DMS79 (cell line): ENCODE results near the gene LGALS4.
"Not testable (repeated sequence)": the region's sequence is repeated elsewhere in the genome, so short reads cannot be mapped to it uniquely, and the experiment has no call there.

Experiments
- DNase-seq: peaks from one replicate; lab custom pipeline; 2025; lab: John Stamatoyannopoulos, UW

Gene LGALS4, protein sequence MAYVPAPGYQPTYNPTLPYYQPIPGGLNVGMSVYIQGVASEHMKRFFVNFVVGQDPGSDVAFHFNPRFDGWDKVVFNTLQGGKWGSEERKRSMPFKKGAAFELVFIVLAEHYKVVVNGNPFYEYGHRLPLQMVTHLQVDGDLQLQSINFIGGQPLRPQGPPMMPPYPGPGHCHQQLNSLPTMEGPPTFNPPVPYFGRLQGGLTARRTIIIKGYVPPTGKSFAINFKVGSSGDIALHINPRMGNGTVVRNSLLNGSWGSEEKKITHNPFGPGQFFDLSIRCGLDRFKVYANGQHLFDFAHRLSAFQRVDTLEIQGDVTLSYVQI

DNA sequence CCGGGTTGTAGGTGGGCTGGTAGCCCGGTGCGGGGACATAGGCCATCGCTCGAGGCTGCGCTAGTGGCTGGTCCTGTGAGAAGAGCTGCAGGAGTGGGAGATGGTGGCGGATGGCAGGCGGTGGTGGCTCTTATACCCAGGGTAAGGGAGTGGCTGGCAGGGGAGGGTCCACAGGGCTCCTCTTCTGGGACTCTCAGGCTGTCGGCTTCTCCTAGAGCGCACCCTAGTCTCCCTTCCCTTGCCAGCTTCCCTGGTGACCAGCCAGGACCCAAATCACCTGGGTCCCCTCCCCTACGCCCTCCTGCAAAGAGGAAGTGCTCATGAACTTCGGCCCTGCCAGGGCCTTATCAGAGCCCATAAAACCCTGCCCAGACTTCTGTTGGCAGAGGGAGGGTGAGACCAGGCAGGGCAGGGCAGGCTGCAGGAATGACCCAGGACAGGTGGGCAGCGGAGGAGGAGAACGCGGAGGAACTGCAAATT is at the start of gene LGALS4:
Gene LGALS4, minus strand, starts transcription at position 105 of the 480 bp plus-strand sequence. Its CDS starts 59 bp downstream, at position 46.
- DNase-seq: no peak

DNA sequence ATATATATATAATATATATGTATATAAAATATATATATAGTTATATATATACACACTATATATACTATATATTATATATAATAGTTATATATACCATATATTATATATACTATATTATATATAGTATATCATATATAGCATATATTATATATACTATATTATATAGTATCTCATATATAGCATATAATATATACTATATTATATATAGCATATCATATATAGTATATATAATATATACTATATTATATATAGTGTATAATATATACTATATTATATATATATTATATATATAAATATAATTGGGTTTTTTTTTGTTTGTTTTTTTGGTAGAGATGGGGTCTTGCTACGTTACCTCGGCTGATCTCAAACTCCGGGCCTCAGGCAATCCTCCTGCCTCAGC is 48.6 kb upstream of the LGALS4 start:
- DNase-seq: no peak

DNA sequence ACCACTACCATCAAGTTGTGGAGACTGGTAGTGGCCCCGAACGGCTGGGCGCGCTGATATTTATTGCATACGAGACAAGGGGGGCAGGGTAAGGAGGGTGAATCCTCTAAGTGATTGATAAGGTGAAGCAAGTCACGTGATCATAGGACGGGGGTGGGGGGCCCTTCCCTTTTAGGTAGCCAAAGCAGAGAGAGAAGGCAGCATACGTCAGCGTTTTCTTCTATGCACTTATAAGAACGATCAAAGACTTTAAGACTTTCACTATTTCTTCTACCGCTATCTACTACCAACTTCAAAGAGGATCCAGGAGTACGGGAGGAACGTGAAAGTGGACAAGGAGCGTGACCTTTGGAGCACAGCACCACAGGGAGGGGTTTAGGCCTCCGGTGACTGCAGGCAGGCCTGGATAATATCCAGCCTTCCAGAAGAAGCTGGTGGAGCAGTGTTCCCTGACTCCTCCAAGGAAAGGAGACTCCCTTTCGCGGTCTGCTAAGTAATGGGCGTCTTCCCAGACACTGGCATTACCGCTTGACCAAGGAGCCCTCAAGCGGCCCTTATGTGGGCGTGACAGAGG is 47.0 kb upstream of the LGALS4 start:
- not testable (repeated sequence) for DNase-seq

DNA sequence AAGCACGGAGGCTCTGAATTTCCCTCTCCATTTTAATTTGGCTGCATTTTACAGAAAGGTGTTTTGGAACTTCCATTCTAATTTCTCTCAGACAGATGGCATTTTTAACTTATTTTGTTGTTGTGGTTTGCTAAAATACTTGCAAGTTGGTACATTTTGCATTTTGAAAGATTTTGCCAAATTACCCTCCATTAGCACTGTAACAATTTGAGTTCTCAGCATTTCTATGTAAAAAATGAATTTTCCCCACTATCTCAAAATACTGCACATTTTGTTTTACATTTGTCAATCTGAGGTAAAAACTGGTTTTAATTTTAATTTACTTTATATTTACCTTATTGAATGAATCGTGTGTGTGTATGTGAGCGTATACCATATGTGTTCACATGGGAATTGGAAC is 44.1 kb upstream of the LGALS4 start:
- DNase-seq: no peak

DNA sequence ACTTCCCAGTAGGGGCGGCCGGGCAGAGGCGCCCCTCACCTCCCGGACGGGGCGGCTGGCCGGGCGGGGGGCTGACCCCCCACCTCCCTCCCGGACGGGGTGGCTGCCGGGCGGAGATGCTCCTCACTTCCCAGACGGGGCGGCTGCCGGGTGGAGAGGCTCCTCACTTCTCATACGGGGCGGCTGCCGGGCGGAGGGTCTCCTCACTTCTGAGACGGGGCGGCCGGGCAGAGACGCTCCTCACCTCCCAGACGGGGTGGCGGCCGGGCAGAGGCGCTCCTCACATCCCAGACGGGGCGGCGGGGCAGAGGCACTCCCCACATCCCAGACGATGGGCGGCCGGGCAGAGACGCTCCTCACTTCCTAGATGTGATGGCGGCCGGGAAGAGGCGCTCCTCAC is 43.0 kb upstream of the LGALS4 start:
- DNase-seq: not testable (repeated sequence)

DNA sequence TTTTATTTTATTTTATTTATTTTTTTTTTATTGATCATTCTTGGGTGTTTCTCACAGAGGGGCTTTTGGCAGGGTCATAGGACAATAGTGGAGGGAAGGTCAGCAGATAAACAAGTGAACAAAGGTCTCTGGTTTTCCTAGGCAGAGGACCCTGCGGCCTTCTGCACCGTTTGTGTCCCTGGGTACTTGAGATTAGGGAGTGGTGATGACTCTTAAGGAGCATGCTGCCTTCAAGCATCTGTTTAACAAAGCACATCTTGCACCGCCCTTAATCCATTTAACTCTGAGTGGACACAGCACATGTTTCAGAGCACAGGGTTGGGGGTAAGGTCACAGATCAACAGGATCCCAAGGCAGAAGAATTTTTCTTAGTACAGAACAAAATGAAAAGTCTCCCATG is 42.2 kb upstream of the LGALS4 start:
- DNase-seq: not testable (repeated sequence)

DNA sequence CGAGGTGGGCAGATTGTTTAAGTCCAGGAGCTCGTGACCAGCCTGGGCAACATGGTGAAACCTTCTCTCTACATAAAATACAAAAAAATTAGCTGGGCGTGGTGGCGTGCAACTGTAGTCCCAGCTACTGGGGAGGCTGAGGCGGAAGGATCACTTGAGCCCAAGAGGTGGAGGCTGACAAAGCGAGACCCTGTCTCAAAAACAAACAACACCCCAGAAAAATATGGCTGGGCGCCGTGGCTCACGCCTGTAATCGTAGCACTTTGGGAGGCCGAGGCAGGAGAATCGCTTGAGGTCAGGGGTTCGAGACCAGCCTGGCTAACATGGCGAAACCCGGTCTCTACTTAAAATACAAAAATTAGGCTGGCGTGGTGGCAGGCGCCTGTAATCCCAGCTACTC is 40.5 kb upstream of the LGALS4 start:
- DNase-seq: no peak

DNA sequence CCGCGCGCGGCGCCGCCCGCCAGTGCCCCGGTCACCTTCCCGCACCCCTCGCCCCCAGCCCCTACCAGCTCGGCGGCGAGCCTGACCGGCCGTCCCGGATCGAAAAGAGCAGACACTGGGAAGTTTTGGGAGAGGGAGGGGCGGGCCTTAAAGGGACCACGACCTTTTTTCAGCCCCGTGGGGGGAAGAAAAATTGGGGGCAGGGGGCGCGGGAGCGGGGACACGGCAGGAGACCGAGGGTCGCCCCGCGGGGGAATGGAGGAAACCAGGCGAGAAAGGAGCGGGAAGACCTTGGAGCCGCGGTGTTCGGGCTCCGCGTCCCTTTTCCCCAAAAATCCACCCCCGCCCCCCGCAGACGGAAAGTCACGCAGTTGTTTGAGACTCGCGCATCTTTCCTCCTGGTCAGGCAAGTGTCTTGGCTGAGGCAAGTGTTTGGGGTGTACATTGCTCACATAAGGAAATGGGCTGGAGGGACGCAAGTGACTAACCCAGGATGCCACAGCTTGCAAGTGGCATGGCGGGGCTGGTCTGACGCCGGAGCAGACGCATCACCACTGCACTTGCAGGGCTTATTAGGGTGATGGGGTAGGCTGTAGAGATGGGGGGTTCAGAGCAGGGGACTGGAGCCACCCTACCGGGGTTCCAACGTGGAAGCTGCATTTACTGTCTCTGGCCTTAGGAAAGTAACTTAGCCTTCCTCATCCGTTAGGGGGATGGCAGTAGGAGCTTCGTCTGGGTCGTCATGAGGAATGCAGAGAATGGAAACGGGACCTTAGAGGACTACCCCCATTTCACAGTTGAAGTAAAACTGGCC is 39.7 kb upstream of the LGALS4 start:
- DNase-seq: no peak

DNA sequence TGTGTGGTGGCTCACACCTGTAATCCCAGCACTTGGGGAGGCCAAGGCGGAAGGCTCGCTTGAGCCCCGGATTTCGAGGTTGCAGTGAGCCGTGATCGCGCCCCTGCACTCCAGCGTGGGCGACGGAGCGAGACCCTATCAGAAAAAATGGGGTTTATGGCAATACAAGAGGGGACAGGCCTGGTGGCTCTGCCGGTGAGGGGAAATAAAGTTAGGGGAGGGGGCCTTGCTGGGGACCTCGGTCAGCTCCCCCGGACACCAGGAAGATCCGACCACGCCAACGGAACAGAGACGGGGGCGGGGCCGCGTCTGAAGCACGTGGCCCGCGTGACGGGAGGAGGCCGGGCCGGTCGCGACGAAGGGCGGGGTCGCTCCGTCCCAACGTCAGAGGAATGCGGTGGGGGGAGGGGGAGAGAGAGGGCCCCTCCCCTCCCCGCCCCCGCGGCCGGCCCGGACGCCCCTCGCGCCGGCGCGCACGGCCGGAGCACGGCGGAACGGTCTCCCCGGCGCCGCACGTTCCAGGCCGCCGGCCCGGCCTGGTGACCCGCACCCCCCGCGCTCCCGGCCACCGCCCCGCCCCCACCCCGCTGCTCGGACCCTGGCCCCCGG is 39.0 kb upstream of the LGALS4 start:
- DNase-seq: peak; percentile 71

DNA sequence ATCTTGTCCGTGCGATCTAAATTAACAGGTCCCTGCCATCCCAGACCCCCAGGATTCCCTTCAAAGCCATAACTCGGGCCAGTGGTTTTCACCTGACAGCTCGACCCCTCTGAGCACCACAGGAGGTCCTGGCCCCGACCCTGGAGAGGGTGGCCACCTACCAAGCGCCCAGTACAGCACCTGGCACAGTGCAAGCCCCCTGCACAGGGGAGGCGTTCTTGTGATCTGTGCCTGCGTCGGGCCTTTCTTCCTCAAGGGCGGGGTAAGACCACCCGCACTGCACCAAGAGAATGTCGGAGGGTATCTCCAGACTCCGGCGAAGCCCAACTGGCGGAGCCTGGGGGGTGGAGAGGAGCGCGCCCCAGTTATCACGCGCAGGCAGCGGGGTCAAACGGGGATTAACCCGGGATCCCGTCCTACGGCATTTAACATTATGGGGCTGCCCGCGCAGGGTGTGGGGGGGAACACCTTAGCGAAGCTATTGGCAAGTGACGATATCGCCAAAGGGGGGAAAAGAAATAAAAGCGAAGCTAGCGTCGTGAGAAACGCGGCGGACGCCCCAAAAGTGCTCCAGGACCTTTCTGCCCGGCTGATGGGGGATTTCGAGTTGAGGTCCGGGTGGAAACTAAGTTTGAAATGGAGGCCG is 38.4 kb upstream of the LGALS4 start:
- no peak for DNase-seq

DNA sequence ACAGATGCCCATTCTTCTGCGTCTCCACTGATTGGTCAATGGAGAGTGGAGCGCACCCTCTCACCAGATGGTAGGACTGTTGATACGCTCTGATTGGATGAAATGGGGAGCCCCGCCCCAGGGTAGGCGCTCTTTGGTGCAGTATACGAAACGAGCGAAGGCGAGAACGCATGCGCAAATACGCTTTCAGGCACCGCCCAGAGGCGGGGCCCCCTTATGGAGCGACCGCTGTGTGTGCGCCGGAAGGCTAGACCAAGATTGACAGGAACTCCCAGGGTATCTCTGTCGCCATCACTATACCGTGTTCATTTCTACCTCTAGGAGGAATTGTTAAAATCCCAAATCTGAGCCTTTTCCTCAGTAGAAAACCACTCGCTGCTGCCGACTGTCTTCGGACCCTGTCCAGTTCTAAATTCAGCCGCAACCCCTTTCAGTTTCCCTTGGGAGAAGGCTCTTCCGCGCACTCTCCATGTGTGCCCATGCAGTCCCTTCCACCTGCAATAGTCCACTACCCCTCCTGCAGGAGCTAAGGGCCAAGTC is 37.8 kb upstream of the LGALS4 start:
- DNase-seq: no peak

DNA sequence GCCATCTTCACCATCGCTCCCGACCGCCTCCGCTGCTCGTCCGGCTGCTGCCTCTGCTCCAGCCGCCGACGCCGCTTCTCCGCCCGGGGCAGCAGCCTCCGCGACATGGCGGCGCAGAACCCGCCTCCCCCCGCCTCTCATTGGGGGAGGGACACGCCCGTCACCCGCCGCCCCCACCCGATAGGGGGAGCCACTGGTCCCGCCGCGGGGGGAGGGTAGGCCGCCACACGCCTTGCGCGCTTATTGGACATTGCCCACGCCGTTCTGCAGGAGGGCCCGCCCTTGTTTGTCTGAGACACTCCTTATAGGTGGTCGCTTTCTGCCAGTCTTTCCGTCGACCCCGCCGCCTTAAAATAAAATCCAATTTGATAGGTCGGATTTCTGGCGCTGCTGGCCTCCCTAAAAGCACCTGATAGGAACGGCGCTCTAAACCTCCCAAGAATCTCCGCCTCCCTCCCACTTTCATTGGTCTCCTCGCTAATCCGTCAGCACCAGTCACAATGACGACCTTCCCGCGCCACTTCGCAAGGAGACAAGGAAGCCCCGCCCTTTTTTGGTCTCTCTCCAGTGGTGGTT is 37.2 kb upstream of the LGALS4 start, which contains the start of gene HNRNPL:
Gene HNRNPL, minus strand, starts transcription at position 127 of the 576 bp plus-strand sequence. Its CDS starts 20 bp downstream, at position 107.
- DNase-seq: peak; percentile 100

DNA sequence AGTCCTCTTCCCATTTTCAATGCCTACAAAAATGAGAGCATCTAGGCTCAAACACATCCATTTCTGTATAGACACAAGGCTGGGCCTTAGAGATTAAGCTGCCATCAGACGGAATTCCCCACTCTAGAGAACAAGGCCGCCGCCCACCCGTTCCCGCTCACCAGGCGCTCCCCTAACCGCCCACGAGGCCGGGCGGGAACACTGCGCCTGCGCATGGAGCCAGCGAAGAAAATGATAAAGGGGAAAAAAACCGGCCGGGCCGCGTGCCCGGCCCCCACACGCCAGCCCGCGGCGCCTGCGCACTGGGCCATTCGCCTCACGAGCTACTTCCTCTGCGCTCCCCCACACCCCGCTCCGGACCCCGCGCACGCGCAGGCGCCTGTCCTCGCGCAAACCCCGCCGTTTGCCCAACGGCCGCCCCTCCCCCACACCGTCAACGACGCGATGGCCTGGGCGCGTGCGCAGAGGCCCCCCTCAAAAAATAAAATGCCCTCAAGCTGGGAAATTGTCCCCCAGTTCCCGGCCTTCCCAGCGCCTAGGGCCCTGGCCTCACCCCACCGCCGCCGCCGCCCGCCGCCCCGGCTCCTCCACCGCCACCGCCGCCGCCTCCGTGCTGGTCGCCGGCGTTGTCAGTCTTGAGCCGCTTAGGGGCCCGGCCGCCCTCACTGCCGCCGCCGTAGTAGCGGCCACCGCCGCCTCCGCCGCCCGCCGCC is 36.6 kb upstream of the LGALS4 start:
- peak; percentile 82 for DNase-seq

DNA sequence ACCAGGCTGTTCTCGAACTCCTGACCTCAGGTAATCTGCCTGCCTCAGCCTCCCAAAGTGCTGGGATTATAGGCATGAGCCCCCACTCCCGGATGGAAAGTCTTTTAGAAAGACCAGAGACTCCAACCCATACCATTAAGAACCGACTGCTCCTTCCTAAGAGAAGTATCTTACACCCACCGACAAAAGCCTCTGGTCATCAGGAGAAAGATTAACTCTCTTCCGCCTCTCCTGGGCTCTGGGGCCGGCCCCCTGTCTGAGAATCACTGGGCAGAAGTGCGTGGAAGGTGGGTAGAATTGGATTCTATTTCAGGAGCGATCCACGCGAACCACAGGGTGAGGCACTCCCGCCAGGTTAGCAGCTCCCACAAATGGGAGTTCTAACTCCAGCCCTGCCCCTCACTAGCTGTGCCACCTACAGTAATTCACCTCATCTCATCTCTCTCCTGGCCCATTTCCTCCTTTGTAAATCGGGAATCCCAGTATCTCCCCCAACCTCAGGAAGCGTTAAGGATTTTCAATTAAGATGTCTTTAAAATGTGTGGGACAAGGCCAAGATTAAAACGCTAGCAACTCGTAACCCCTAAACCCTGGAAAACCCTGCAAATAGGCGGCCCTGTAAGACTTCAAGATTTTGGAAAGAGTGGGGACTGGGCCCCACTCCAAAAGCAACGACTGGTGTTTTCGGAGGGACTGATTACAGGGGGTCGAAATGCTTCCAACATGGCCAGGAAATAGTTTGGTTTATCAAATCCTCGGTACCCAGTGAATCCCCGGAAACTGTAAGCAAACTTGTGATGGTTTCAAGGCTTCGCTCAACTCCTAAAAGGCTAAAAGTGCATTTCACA is 35.8 kb upstream of the LGALS4 start:
- no peak for DNase-seq

DNA sequence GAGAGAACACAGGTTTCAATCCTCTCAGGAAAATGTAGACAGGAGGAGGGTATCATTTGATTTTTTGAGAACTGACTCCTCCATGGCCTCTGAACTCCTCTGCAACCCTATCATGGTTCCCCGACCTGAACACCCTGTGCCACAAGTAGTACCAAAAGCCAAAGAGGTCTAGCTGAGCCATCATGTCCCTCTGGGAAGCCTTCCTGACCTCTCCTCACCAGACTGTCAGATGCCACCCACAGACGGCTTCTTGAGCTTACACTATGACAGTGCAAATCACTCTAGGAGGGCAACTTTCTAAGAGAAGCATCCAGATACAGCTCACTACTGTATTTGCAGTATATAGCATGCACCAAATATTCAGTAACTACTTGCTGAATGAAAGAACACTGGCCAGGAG is 33.4 kb upstream of the LGALS4 start:
- DNase-seq: no peak

DNA sequence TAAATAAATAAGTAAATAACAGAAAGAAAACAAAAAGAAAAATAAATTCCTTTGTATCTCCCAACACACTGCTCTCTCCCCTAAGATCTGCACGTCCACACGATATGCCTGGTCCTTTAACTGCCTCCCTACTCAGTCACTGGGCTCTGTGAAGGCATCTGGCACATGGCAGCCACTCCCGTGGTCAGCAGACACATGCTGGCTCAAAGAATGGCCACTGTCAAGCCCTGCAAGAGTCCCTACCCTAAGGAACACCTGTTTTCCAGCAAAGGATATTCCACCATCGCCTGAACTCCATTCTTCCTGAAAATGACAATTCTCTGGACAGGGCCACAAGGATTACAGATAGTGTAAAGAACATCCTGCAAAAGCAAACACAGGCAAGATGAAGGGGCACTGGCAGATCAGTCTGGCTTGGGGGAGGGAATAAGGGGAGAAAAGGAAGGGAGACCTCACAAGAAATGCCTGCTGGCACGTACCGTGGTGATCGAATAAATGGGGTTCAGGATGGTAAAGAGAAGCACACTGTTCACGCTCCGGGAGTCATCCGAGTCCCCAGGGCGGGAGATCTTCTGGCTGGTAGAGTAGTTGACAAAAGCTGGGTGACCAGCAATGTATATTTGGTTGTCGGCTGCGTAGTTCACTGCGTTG is 32.8 kb upstream of the LGALS4 start:
- no peak for DNase-seq

DNA sequence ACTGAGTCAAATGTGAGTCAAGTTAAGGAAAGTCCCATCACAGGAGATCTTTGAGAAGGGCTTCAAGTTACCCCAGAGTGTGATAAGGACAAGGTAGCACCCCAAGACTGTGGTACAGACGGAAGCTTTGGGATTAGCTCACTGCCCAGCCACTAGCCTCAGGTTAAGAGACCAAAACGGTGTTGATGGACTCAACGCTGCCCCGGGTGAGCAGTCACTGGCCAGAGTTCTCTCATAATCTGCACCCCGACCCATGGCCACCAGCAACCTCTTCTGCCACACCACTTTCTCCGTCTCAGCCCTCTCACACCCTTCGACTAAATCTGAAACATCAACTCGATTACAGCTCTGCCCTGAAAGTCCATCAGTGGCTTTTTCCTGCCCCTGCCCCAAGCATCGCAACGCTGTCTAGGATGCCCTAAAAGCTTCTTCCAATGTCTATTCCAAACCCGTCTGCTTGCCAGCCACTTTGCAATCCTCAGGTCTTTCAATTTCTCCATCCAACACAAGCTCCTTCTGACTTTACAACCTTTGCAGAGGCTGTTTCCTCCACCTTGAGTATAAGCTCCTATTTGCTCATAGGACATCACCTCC is 31.4 kb upstream of the LGALS4 start:
- no peak for DNase-seq

DNA sequence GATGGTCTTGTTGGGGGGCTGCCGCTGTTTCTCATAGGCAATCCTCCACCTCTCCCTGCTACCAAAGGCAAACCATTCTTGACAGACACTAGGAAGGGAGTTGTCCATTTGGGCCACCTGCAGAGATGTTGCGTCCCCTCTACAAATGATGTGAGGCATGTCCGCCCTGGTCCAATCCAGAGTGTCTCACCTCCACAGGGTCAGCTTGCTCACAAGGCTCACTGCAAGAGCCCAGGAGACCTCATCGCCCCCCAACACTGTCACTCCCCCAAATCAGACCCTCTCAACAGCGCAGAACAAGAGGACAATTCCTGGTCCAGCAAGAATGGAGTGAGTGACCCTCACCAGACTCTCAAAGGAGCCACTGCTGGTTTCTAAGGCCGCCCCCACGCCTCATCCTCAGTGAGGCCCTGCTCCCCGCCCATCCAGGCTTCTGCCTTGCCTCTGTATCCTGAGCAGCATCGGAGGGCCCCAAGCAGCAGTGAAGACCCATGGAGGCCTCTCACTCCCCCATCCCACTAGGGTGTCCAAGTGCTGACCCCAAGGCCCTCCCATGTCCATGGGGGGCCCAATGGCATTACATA is 30.5 kb upstream of the LGALS4 start:
- no peak for DNase-seq
